ENCODE measurements around the gene MSI2.
A peak's percentile ranks its signal among the peaks of the same experiment; 100 is the strongest.

The MSI2 gene

GRCh38 chr17:57350266-57350665 is 93.9 kb downstream of the MSI2 start:
- DNase-seq: no peak

- no peak for DNase-seq
Measured at GRCh38 chr17:57352665-57353175, 96.4 kb downstream of the MSI2 start.

GRCh38 chr17:57354673-57355072 is 98.3 kb downstream of the MSI2 start:
- DNase-seq: peak; percentile 26

- peak; percentile 36 for DNase-seq
Measured at GRCh38 chr17:57355090-57355859, 99.0 kb downstream of the MSI2 start.

- peak; percentile 67 for DNase-seq
Measured at GRCh38 chr17:57356153-57356718, 99.9 kb downstream of the MSI2 start.

GRCh38 chr17:57356719-57357391 is 100.5 kb downstream of the MSI2 start:
- peak; percentile 39 for DNase-seq

GRCh38 chr17:57357392-57357784 is 101.1 kb downstream of the MSI2 start:
- DNase-seq: no peak

GRCh38 chr17:57357830-57358430 is 101.6 kb downstream of the MSI2 start:
- no peak for DNase-seq

- DNase-seq: no peak
Measured at GRCh38 chr17:57360266-57360665, 103.9 kb downstream of the MSI2 start.

GRCh38 chr17:57362797-57363556 is 106.7 kb downstream of the MSI2 start:
- DNase-seq: no peak

GRCh38 chr17:57363580-57363979 is 107.3 kb downstream of the MSI2 start:
- no peak for DNase-seq

- DNase-seq: no peak
Measured at GRCh38 chr17:57363998-57364643, 107.8 kb downstream of the MSI2 start.

- peak; percentile 76 for DNase-seq
Measured at GRCh38 chr17:57365420-57365819, 109.1 kb downstream of the MSI2 start.

GRCh38 chr17:57366177-57366557 is 109.8 kb downstream of the MSI2 start:
- DNase-seq: no peak

GRCh38 chr17:57366558-57367351 is 110.4 kb downstream of the MSI2 start:
- peak; percentile 26 for DNase-seq

GRCh38 chr17:57368637-57369336 is 112.5 kb downstream of the MSI2 start:
- DNase-seq: no peak

- no peak for DNase-seq
Measured at GRCh38 chr17:57369509-57369945, 113.2 kb downstream of the MSI2 start.

GRCh38 chr17:57370037-57370581 is 113.8 kb downstream of the MSI2 start:
- no peak for DNase-seq

GRCh38 chr17:57370619-57371018 is 114.3 kb downstream of the MSI2 start:
- DNase-seq: no peak

GRCh38 chr17:57372156-57372555 is 115.8 kb downstream of the MSI2 start:
- no peak for DNase-seq
